NOMO-1 treated with DMSO at 0.1 percent for 48 hours (cell line): Measurements from ENCODE around the gene CDC6.
A peak's percentile ranks its signal among the peaks of the same experiment; 100 is the strongest.

Source experiments
- DNase-seq: peaks from one replicate; lab custom pipeline; 2025; ENCODE audit not compliant: unreplicated experiment; lab: John Stamatoyannopoulos, UW

CDC6 gene

GRCh38 chr17:40309949-40310510 lies 22.4 kb downstream of the CDC6 start:
- no peak for DNase-seq

- no peak for DNase-seq
Observed at GRCh38 chr17:40310882-40311391, 23.3 kb downstream of the CDC6 start.

DNA sequence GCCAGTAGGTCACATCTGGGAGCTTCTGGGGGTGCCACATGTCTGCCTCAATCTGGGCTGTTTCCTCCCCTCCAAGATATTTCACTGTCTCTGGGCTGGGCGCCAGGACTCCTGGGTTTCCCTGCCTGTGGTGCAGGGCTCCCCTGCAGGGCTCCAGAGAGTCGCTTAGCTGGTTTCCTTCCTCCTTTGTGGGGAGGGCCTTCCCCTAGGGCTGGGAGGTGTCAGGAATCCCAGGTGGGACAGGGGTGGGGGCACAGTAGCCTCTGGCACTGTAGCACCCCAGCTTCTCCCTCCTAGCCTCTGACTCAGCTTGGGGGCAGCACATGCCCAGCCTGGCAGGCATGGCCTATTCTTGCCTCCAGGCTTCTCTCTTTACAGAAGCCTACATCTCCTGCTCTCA lies 23.9 kb downstream of the CDC6 start:
- no peak for DNase-seq

DNA sequence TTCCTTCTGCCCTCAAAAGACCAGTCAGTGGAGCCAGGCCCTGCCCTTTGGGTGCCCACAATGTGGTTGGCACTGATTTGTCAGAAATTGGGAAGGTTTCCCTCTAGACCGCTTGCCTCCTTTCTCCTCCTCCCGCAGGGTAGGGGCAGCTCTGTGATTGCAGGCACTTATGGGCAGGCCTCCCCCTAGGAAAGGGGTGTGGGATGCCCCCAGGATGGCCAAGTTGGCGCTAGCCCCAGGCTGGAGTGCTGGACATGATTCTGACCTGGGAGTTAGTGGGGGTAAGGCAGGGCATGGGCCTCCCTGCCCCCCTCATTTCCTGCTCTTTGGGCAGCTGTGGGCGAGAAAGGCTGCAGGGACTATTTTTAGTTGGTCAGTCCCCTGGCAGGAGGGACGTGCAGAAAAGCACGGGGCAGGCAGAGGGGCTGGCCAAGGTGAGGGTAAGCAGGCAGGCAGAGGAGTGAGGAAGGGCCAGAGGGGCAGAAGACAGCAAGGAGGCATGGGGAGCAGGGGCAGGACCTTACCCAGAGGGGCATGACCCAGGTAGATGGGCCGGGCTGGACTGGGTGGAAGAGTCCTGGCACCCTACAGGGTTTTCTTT lies 24.6 kb downstream of the CDC6 start:
- DNase-seq = no peak

DNA sequence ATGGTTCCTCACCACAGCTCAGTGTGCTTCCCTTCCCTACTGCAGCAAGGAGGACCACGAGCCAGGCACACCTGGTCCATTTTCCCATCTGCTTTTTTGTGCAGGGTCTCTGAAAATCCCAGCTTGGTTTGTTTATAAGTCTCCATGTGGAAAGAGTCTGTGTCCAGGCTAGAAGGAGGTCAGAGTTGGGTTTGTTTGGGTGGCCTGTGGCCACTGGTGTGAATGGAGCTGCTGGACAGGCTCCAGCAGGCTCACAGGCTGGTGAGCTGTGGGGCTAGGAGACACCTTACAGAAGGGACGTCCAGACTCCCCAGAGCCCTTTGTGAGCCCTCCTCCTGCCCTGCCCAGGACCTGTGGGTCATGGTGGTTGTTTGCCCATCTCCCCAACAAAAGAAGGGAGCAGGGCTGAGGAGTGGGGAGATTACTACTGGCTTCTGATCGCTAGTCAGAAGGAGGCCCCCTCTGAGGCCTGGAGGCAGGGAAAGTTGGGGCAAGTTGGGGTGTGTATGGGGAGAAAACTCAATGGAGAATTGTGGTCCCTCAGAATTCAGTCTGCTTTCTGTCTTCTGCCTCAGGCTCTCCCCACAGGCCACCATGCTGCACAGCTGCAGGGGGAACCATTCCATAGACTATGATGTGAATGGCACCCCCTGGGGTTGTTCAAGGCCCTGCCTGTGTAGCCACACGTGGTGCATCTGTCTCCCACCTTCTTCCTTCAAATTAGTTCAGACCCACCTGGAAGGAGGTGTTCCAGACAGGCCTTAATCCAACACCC lies 25.4 kb downstream of the CDC6 start:
- no peak for DNase-seq

GRCh38 chr17:40313668-40314583 lies 26.2 kb downstream of the CDC6 start:
- DNase-seq = no peak

DNA sequence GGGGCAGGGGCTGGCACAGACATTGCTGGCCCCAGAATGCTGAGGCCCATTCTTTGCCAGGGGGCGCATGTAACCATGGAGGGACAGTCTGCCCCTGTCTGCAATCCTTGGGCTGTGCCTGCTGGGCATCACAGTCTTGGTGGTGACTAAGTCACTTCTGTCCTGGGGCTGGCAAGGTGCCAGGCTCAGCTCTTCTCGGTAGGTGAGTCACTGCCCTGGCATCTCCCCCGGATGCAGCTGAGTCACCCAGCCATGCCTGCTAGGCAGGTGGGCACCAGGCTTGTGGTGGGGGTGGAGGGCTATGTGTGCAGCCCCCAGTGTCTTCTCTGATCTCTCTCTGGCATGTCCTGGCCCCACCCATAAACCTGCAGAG lies 26.9 kb downstream of the CDC6 start:
- DNase-seq = peak; percentile 32

- DNase-seq = no peak
Observed at GRCh38 chr17:40315206-40315605, 27.5 kb downstream of the CDC6 start.

DNA sequence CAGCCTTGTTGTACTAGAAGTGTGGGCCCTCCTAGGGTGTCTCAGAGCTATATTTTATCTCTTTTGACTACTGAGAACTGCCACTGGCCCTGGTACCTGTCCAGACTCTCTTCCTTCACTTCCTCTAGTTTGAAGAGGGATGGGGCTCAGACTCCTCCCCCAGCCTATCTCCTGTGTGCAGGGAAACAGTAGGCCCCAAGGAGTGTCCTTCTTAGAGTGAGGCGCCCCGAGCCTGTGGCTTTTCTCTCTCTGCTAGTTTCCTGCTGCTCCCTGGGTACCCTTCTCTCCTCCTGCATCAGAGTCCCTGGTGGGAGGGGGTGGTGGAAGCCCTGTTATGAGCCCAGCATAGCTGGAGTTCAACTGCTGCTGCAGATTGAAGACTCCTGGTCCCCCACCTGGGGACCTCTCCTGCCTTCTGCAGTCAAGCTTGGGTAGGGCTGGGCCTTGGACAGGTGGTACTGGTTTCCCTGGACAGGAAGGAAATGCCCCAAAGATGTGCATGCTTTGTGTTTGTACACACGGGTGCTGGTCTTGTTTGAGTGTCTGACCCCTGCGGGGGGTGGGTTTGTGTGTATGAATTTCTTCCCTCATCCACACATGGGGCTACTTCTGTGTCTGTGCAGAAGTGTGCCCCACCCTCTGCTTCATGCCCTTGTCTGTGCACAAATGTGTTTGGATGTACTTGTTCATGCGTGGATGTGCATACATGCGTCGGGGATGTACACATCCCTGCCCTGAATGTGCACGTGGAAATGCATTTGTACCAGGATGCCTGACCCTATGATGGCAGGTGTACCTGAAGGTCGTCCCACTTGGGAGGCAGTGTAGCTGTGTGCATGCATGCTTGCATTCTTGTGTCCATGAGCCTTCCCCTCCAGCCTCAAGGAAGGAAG lies 28.2 kb downstream of the CDC6 start:
- peak; percentile 11 for DNase-seq

DNA sequence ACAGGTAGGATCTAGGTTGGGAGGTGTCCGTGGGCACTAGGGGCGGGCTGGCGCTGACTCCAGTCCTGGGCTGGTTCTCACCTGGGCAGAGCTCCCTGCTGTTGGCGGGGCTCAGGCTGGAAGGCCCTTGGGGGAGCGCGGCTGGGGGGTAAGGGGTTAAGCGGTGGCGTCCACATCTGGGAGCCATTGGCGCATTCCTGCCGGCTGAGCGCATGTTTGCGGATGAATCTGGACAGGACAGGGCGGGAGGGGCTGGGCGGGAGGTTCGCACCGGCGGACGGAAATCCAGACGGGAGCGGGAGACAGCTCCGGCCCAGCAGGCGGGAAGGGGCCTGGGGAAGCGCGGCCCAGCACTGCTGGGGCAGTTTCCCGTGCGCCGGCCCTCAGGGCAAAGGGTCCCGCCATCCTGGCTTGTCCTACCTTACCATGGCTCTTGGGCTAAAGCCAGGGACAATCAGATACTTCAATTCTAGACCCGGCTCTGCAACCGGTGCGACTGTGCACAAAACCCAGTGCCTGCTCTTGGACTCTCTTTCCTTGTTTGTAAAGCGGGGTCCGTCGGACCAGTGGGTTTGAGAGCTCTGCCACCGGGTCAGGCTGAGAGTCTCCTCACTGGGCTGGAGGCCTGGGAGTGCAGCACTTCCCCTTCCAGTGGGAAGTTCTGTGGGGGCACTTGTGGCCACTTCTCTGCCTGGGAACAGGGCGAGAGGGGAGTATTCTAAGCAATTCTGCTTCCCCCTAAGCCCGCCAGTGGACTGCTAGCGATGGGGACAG lies 29.1 kb downstream of the CDC6 start:
- peak; percentile 19 for DNase-seq

- peak; percentile 52 for DNase-seq
Observed at GRCh38 chr17:40317345-40317873, 29.7 kb downstream of the CDC6 start.

DNA sequence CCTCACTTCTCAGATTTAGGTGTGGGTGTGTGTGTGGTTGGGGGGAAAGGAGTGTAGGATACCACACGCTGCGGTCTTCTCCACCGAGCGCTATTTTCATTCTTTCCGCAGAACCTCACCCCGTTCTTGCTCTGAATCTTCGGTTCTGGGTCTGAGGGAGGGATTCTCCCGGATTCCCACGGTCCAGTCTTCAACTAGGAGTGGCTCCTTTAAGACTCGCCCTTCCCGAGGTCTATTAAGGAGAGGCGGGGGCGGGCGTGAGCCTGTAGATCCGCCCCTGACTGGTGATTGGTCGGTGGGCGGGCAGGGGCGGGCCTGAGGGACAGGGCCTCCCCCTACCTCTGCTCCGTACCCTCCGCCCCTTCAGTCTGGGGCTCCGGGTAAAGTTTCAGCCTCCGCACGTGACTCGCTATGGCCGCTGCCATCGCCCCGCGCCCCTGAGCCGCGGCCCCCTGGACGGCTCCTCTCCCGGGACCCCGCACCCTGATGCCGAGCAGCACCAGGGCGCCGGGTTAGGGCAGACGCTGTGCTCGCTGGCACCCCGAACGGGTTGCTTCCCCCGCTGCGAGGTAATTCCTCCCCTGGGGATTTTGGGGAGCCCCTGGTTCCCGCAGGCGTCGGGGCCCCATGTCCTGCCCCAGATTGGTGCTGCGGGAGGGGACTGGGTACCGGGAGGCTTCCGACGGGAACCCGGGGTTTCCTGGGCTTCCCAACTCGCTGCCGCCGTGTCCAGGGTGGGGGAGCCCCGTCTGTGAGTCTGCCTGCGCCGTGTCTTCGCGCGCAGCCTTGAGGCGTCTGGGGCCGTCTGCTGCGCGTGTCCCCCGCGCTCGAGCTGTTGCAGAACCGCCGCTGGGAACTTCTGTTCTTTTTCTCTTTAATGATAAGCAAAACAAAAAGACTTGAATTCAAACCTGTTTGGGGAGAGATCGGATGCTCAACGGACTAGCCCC lies 30.5 kb downstream of the CDC6 start:
- peak; percentile 95 for DNase-seq

GRCh38 chr17:40318830-40319391 lies 31.2 kb downstream of the CDC6 start:
- DNase-seq = no peak

- no peak for DNase-seq
Observed at GRCh38 chr17:40319651-40320540, 32.2 kb downstream of the CDC6 start.

DNA sequence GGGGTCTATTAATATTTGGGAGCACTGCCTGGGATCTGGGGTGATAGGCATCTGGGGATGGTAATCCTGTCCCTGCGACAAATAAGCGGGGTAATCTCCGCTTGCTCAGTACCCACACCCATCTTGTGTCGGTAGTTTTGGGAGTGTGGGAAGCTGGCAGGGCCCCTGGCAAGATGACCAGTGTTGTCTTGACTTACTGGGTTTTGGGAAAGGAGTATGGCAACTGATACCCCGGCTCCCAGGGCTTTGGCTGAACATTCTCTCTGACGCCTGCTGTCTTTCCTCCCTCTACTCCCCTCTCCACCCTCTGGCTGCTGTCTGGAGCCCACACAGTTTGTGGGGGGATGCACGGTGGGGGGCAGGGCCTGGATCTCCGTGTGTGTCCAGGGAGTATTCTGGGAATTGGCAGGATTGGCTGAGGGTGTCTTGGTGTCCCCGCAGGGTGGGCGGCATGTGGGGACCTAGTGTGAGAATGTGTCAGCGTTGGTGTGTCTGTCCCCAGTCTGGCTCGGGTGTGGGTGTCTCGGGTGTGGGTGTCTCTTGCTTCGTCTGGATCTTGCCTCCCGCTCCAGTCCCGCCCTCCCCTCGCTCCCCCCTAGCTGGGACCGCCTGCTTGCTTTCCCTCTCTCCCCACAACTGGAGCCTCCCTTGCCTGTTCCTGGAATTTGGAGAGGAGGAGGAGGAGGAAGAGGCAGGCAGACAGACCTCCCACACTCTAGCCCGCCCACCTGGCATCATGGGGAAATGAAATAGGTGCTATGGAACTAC lies 33.3 kb downstream of the CDC6 start:
- DNase-seq = no peak

DNA sequence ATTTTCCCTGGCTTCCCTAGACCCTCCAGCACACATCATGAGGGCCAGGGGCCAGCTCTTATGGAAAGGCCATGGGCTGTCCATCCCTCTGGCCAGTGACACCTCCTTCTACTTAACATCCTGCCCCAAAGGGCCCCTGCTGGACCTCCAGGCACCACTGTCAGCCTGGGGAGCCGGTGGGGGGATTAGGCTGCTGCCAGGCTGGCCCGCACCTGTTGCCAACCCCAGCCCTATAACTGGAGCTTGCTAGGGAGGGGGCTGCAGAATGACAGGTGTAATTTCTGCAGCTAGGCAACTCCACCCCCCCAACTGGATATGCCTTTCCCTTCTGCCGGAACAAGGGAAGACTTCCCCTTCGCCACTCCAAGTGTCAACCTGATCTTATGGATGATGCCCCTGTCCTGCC lies 33.8 kb downstream of the CDC6 start:
- DNase-seq = no peak
